ENCODE data around the gene RHCG. TPM values are rescaled to one million over a fixed set of nuclear protein-coding genes. Genes with fewer than 3 reads are reported as not detected.

The RHCG gene
- total RNA-seq, 4 donors from 2014 or later = 2,342 to 7,076 (median 3,336) TPM

DNA sequence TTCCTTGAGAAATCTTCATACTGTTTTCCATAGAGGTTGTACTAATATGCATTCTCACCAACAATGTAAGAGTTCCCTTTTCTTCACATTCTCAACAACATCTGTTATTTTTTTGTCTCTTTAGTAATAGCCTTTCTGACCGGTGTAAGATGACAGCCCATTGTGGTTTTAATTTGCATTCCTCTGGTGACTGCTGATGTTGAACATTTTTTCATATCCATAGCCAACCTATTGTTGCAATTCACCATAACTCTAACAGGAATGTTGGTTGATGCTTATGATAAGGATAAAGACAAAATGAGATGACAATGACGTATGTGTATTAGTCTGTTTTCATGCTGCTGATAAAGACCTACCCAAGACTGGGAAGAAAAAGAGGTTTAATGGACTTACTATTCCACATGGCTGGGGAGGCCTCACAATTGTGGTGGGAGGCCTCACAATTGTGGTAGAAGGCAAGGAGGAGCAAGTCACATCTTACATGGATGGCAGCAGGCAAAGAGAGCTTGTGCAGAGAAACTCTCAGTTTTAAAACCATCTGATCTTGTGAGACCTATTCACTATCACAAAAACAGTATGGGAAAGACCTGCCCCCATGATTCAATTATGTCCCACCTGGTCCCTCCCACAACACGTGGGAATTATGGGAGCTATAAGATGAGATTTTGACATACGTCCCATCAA, 37.6 kb upstream of the RHCG start:
- intact Hi-C loops (cut with DNase I) = no loop called here
- Histone ChIP-seq H3K4me1 (peaks cover 0 to 21% (median 0%) of the 10 kb centered on the region in 3 donors), H3K9me3 (peaks cover 0 to 12% (median 4%) of the 10 kb centered on the region in 3 donors), H3K27me3 (no peaks in the 10 kb centered on the region), H3K27ac (no peak overlapping the region), H3K4me3 (no peak overlapping the region), H3K36me3 (no peaks in the 10 kb centered on the region)
- TF ChIP-seq, protein P1, sequence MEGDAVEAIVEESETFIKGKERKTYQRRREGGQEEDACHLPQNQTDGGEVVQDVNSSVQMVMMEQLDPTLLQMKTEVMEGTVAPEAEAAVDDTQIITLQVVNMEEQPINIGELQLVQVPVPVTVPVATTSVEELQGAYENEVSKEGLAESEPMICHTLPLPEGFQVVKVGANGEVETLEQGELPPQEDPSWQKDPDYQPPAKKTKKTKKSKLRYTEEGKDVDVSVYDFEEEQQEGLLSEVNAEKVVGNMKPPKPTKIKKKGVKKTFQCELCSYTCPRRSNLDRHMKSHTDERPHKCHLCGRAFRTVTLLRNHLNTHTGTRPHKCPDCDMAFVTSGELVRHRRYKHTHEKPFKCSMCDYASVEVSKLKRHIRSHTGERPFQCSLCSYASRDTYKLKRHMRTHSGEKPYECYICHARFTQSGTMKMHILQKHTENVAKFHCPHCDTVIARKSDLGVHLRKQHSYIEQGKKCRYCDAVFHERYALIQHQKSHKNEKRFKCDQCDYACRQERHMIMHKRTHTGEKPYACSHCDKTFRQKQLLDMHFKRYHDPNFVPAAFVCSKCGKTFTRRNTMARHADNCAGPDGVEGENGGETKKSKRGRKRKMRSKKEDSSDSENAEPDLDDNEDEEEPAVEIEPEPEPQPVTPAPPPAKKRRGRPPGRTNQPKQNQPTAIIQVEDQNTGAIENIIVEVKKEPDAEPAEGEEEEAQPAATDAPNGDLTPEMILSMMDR (IDR thresholded peaks at IDR 0.05) = no peak
- TF ChIP-seq POLR2A (IDR thresholded peaks at IDR 0.05) = no peak
- DNase-seq = no peak
- 79 to 84% methylated on average over 4 of the region's 4 CpGs for WGBS, 2 donors

DNA sequence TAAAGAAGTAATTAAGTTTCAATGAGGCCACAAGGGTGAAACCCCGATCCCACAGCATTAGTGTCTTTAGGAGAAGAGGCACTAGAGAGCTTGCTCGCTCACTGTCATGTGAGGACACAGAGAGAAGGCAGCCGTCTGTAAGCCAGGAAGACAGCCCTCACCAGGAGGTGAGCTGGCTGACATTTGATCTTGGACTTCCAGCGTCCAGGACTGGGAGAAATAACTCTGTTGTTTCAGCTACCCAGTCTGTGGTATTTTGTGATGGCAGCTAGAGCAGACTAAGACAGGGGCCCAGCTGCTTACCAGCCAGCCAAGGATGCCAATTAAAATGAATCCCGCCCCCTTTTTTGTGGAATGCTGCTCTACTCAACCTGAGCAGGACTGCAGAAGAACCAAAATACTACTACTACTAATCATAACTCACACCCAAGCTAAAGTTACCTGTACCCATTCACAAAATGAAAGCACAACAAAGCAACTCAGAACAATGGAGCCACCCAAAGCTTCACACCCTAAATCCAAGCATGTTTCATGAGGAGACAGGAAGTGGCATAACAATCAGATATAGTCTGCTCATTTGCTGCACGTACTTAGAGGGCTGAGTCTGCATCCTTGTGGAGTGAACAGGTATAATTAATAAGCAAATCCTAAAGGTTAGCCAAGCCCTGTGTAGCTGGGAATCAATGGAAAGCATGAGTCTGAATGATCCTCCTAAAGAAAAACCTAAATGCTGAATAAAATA, 35.6 kb upstream of the RHCG start:
- Histone ChIP-seq H3K9me3 (no peaks in the 10 kb centered on the region), H3K4me3 (no peak overlapping the region), H3K27me3 (no peaks in the 10 kb centered on the region), H3K27ac (peak overlapping the region; percentile 73 to 88 (median 80)), H3K36me3 (no peaks in the 10 kb centered on the region), H3K4me1 (peaks cover 0 to 41% (median 4%) of the 10 kb centered on the region in 3 donors)
- intact Hi-C loops (cut with DNase I) = no loop called here
- no peak for DNase-seq
- TF ChIP-seq POLR2A (IDR thresholded peaks at IDR 0.05) = no peak
- TF ChIP-seq, protein P1 (IDR thresholded peaks at IDR 0.05) = peak in 3 of 6 experiments; percentile 20 to 52 (median 20)
- WGBS, 2 donors = 70 to 73% methylated on average over 2 to 5 of the region's 6 CpGs

DNA sequence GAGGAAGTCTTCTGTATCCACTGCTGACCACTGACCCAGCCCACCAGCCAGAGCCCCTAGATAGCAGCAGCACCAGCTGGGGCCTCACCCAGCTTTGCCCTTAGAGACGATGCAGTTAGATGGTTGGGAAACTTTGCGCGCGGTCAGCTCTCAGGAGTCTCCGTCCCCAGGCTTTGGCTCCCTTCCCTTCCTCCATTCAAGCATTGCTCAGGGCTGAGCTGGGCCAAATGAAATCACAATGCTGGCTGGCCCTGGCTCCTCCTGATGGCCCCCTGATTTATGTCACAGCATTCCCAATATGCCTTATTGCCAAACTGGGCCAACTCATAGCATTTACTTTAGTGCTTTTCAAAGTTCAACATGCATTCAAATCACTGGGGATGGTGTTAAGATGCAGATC, 34.6 kb upstream of the RHCG start:
- WGBS, 2 donors = 91 to 96% methylated on average over 5 of the region's 5 CpGs
- no peak for DNase-seq
- peaks cover 0 to 46% (median 4%) of the 10 kb centered on the region in 3 donors for H3K4me1 ChIP-seq
- H3K36me3 ChIP-seq = no peaks in the 10 kb centered on the region
- no peaks in the 10 kb centered on the region for H3K27me3 ChIP-seq
- peak overlapping the region; percentile 73 to 88 (median 80) for H3K27ac ChIP-seq
- no peaks in the 10 kb centered on the region for H3K9me3 ChIP-seq
- intact Hi-C loops (cut with DNase I) = no loop called here
- no peak overlapping the region for H3K4me3 ChIP-seq
- TF ChIP-seq POLR2A (IDR thresholded peaks at IDR 0.05) = no peak
- TF ChIP-seq, protein P1 (IDR thresholded peaks at IDR 0.05) = no peak

DNA sequence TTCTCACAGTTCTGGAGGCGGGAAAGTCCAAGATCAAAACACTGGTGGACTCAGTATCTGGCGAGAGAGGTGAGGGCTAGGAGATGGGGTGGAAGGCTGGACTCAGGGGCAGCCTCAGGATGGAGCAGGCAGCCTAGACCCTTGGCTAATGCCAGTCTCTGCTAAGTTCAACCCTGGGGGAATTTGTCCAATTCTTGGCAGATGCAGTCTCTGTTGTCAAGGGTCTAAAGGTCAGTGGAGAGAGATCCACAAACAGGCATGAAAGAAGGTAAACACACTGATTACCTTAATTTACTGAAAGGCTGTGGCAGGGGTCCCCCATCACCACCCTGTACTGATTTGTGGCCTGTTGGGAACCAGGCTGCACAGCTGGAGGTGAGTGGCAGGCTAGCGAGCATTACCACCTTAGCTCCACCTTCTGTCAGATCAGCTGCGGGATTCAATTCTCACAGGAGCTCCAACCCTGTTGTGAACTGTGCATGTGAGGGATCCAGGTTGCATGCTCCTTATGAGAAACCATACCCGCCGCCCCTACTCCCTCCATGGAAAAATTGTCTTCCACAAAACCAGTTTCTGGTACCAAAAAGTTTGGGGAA, 32.5 kb upstream of the RHCG start:
- intact Hi-C loops (cut with DNase I) = no loop called here
- Histone ChIP-seq H3K4me1 (peaks cover 0 to 46% (median 4%) of the 10 kb centered on the region in 3 donors), H3K27me3 (no peaks in the 10 kb centered on the region), H3K9me3 (no peaks in the 10 kb centered on the region), H3K36me3 (no peaks in the 10 kb centered on the region), H3K27ac (peak overlapping the region in 1 of 4 donors; percentile 13), H3K4me3 (no peak overlapping the region)
- no peak for DNase-seq
- no peak for TF ChIP-seq POLR2A (IDR thresholded peaks at IDR 0.05)
- TF ChIP-seq, protein P1 (IDR thresholded peaks at IDR 0.05) = no peak
- 76 to 86% methylated on average over 4 to 6 of the region's 6 CpGs for WGBS, 2 donors

All from esophagus squamous epithelium (tissue), 5 donors.